ENCODE measurements around the gene RPA3.

GRCh38 chr7:7687800-7688199 is 30.6 kb downstream of the RPA3 start:
- TF ChIP-seq CTCF (IDR thresholded peaks at IDR 0.05) (no peak), POLR2A (IDR thresholded peaks at IDR 0.05) (no peak)

All from lower leg skin (tissue), 3 donors.